NCI-H146 treated with DMSO at 0.1 percent for 48 hours (cell line): ENCODE measurements around the gene PKD2.
"Not testable (repeated sequence)": the region's sequence is repeated elsewhere in the genome, so short reads cannot be mapped to it uniquely, and the experiment has no call there.

ENCODE experiments used
- DNase-seq: peaks from one replicate; lab custom pipeline; 2025; ENCODE audit not compliant: unreplicated experiment; lab: John Stamatoyannopoulos, UW

Gene PKD2

DNA sequence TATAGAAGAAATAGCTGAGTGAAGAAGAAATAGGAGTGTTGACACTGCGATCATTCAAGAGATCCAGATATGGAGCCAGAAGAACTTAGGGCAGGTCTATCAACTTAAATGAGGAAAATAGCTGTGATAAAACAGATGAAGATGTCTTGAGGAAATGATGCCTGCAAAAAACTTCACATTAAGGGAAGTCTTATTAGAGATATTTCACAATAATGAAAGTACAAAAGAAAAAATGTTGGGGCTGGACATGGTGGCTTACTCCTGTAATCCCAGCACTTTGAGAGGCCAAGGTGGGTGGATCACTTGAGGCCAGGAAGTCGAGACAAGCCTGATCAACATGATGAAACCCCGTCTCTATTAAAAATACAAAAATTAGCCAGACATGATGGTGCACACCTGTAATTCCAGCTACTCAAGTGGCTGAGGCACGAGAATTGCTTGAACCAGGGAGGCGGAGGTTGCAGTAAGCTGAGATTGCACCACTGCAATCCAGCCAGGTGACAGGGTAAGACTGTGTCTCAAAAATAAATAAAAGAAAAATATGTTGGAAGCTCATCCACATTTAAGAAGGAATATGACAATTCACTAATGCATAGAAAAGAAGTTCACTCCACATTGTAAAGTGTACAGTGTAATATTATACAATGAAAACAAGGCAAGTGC lies 56.3 kb downstream of the PKD2 start:
- no peak for DNase-seq

DNA sequence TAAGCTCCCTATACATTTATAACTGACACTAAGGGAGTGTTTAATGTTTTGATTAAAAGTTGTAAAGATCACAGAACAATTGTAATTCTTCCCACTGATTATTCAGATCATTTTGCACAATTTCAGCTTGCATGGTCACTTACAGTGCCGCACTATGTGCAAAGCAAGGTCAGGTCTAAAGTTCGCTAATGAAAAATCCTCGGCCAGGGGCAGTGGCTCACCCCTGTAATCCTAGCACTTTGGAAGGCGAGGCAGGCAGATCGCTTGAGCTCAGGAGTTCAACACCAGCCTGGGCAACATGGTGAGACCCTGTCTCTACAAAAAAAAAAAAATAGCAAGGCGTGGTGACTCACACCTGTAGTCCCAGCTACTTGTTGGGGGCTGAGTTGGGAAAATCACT lies 57.0 kb downstream of the PKD2 start:
- no peak for DNase-seq

DNA sequence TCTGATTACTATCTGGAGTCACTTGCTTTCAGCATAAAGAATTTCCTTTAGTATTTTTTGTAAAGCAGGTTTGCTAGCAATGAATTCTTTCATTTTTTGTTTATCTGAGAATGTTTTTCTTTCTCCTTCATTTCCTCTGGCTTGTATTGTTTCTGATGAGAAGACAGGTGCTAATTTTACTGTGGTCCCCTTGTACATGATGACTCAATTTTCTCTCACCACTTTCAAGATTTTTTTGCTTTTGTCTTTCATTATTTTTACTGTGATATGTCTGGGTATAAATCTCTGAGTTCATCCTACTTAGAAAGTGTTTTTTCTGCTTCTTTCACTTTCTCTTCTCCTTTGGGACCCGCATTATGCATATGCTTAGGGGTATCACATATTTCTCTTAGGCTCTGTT lies 62.6 kb downstream of the PKD2 start:
- DNase-seq = no peak

DNA sequence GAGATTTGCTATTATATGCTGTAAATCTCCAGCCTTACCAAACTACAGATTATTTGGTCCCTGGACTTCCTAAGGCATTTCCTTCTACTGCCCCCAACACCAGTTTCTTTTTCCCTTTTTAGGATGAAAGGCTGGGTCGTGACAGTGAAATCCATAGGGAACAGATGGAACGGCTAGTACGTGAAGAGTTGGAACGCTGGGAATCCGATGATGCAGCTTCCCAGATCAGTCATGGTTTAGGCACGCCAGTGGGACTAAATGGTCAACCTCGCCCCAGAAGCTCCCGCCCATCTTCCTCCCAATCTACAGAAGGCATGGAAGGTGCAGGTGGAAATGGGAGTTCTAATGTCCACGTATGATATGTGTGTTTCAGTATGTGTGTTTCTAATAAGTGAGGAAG lies 67.9 kb downstream of the PKD2 start:
- DNase-seq = no peak

DNA sequence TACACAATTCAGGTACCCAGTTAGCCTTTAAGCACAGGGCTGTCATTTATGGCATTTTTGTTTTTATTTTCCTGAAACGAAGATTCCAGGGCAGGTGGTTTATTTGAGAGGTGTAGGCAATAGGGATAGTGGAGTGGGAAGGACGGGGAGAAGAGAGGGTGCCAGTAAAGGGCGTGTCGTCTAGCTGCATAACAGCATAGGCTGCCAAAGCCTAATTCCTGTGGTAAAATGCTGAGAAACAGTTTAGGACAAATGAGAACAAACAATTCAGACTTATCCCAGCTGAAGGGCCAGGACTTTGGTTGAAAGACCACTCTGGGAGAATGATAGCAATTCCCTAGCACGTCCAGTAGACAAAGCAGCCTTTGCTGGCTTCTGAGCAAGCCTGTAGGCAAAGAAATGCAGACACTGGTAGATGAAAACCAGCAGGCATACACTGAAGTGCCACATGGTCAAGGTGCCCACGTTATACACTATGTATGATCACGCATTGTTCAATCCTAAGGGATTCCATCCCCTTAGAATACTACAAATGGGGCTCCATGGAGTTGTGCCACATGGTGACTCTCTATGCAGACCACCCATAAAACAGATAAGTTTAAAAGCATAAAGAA lies 70.6 kb downstream of the PKD2 start:
- no peak for DNase-seq

DNA sequence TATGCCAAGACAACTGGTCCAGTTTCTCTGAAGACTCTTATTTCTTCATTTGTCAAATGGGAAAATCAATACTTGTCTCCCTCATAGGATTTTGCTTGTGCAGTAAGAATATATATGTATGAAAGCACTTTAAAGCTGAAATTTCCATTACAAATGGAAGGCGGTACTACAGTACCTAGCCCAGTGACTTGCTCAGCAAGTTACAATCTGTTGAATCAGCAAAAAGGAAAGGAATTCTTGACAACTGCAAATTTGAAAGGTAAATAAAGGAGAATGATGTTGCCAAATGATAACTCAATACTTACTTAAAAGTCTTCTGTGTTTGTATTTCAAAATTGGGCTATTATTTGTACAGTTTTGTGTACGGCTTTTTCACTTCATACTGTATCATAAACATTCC lies 71.1 kb downstream of the PKD2 start:
- no peak for DNase-seq

DNA sequence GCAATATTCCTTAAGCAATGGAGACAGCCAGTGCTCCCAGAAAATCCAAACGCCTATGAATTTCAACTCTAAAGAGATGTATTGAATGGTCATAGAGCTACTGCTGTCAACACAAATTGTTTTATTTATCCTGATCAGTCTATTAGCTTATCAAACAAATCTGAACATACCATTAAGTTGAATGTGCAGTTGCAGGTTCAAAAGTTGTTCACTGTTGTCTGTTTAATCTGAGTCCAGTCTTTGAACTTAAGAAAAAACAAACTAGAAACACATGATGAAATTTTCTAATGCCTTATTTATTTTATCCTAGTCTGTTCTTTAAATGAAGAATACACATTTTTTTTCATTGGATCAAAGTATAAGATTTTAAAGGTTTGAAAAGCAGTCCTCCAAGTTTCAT lies 73.2 kb downstream of the PKD2 start:
- no peak for DNase-seq

DNA sequence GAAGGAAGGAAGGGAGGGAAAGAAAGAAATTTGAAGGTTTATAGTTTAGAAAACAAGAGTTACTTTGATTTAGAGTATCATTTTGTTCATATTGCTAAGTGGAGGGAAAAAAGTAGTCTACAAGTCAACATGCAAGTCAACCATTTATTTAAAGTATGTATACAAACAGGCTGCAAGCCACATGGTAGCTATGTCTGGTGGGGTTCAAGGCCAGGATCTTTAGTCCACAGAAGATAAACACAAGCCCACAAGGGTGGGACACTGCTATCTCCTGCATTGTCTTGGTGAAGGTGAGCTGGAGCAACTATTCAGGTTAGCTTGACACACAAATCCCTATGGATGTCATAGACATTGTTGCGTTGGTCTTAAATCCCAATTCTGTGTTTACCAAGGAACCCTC lies 79.6 kb downstream of the PKD2 start:
- no peak for DNase-seq

DNA sequence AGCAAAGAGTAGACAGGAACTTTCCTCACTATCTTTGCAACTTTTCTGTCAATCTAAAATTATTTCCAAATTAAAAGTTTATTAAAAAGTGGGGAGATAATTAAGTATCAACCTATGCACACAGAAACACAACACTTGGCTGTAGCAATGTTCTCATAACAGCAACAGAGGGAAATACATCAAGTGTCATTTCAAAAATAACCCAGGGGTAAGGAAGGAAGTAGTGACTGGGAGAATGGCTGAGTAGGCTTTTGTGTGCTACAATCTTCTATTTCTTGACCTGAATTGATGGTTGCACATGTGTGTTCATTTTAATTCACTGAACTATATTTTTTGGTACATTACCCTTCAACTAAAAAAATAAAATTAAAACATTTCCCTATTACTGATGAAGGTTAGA lies 83.5 kb downstream of the PKD2 start:
- DNase-seq = no peak

DNA sequence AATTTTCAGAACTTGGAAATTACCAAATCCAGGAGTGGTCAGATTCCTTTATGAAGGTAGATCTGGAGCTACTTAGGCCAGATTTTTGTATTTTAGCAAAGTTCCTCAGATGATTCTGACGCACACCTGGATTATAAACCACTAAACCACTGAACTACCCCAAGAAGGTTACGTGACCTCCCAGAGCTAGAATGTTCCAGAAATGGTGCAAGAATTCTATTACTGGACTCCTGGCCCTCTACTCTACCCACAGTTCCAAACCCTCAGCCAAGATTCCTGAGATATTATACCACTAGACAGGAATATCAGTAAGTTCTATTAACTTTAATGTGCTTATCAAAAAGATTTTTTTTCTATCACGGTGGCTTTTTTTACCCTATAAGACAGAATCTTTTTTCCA lies 83.9 kb downstream of the PKD2 start:
- no peak for DNase-seq

DNA sequence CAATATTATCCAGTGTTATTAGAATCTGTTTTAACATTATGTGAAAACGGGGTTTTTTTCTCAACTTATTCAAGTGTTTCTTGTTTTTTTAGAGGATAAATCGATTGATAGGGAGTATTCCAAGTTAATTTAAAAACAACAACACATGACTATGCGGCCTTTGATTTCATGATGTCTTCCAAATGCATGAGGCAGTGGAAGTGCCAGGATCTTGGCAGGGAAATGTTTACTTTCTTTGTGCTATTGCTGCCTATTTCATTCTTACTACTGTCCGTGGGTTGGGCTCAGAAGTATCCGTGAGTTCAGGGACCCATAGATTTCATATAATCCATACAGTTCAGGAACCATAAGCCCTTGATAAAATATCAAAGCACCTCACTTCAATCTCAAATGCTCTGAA lies 86.4 kb downstream of the PKD2 start:
- no peak for DNase-seq

DNA sequence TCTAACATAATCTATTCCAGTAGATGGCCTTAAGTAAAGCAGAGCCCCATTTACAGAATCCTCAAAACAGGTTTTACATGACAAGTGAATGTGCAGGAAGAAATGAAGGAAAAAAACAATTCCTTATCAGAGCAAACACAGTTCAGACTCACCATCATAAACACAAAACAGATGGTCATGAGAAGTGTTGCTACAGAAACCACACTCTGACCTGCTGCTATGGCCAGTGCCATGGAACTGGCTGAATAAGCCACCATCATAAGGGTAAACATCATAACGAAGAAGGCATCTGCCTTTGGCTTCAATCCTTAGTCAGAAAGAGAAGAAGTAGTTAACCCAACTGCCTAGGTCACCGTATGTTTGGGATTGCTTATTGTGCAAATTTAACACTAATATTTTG lies 89.9 kb downstream of the PKD2 start:
- no peak for DNase-seq

DNA sequence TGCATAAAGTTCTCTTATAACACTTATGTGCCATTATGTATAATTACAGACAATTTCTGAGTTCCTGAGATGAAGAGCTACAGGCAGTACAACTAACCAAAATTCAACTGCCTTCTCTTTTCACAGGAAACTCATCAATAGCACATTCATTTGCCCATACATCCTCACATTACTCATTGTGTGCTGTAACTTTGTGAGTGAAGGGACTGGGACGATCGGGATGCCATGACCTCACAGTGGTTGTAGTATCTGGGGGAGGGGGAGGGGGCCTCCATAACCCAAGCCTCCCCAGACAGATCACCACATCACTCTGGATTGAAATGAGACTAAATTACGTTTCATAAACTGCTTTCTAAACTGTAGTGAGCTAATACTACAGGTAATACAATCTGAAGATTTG lies 90.3 kb downstream of the PKD2 start:
- DNase-seq = no peak

DNA sequence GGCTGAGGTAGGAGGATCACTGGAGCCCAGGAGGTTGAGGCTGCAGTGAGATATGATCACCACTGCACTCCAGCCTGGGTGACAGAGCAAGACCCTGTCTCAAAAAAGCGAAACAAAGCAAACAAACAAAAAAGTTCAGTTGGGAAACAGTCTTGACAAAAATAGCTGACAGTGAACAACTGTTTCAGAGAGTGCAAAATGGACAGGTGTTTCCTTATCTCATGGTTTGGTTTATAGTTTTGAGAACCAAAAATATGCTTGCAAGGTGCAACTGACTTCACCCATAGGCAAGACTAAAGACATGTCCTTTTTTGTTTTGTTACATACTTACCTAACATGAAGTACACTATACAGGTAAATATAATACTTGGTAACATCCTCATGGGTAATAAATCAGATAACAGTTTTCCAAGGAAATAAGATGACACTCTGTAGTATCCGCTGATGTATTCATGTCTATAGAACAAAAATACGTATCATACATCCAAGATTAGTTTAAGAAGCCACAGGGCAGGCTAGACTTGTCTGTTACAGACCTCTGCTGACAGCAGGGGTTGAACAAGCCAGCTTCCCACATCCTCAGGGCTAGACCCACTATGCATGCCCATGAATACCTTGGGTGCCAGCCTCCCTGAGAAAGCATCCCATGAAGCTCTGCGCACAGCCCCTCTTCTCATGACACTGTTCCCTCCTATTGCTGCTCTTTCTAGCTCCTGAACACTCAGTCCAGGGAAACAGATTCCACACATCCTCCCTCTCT lies 91.7 kb downstream of the PKD2 start:
- no peak for DNase-seq

DNA sequence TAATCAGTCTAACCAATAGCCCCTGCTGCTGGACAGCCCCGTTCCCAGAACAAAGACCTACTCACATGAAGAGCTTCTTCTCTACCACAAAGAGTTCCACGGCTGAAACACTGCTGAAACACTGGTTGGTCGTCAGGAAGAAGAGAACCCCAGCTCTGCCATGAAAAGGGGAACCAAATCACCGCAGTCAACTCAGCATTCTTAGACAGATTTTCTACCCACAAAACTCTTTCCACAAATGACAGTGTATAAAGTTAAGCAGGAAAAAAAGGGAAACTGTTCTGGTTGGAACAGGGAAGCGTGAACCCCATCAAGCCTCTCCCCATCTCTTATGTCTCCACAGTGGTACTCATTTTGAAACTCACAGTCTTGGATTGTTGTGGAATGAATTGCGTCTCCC lies 93.7 kb downstream of the PKD2 start:
- DNase-seq = no peak

DNA sequence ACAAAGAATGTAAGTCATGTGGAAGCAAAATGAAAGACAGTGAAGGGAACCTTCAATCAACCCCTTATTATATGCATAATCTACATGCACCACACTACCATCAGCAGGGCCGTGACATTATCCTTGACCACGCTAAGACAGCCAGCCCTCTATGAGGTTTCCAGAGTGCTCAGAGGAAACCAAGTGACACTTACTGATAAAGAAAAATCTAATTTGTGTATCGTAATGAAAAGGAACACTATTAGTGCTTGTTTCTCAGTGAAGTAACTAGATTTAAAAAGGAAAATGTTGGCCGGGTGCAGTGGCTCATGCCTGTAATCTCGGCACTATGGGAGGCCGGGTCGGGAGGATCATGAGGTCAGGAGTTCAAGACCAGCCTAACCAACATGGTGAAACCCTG lies 94.6 kb downstream of the PKD2 start:
- DNase-seq = no peak

DNA sequence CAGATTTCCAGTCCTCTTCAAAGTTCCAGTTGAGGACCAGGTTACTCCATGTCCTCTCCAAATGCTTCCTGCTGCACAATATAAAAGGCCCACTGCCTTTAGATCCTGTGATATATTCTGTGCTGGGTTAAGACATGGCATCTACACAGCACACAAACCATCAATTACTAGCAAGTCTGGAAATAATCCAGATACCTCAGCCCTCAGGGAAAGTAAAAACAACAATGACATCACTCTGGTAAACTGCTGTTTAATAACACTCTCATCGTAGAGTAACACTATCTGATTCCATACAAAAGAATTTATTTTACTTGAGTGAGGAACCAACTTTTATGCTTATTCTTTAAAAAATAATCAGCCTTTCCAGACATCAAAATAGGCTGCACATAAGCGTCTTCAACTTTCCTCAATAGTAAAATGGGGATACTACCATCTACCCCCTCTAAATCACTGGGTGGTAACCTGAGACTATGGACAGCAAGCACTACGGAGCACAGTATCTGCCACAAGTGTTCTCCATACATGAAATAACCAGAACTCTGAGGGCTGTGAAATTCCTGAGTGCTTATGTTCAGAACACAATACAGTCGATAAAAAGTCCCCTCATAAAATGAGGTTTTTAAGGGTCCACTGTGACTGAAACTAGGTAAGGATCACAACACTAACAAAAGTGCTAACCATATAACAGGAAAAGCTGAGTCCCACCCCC lies 97.6 kb downstream of the PKD2 start:
- no peak for DNase-seq

DNA sequence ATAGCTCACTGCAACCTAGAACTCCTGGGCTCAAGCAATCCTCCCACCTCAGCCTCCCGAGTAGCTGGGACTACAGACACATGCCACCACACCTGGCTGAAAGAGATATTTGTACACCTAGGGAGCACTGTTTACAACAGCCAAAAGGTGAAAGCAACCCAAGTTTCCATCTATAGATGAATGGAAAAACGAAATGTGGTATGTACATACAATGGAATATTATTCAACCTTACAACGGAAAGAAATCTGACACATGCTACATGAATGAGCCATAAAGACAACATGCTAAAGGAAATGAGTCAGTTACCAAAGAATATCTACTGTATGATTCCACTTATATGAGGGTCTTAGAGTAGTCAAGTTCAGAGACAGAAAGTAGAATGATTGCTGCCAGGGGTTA lies 98.8 kb downstream of the PKD2 start:
- DNase-seq = no peak

DNA sequence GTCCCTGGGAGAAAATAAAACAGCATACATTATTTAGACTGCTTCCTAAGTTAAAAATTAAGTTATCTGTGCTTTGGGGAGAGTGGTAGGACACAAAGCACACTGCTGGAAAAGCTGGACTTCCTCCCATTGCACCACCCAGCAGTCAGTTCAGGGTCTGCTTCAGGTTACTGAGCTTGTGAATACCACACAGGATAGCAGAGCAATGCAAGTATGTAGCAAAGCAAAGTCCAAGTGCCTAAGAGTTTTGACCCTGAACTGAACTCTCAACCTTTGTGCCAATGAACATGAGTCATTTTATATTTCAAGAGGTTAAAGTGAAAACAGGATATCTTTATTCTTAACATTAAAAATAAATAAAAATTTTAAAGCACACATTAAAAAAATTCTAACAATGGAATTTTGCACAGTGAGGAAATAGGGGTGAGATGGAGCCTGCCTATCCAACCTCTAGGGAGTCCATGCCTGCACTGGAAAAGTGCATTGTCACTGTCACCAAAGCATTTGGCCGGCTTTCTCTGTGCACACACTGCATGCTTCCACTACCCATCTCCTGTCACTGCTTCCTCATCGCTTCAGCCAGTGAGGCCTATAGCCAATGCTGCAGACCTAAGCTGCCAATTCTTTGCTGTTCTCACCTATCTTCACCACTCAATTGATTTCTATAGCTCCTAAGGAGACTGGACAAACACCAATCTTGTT lies 100.1 kb downstream of the PKD2 start:
- DNase-seq = no peak

DNA sequence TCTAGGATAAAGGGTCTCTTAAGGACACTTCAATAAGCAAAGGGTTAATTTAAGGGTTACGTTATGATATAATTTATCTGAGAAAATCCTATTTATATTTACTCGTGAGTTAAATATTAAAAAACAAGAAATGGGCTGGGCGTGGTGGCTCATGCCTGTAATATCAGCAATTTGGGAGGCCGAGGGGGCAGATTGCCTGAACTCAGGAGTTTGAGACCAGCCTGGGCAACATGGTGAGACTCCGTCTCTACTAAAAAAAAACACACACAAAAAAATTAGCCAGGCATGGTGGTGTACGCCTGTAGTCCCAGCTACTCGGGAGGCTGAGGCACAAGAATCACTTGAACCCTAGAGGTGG lies 100.7 kb downstream of the PKD2 start:
- not testable (repeated sequence) for DNase-seq

DNA sequence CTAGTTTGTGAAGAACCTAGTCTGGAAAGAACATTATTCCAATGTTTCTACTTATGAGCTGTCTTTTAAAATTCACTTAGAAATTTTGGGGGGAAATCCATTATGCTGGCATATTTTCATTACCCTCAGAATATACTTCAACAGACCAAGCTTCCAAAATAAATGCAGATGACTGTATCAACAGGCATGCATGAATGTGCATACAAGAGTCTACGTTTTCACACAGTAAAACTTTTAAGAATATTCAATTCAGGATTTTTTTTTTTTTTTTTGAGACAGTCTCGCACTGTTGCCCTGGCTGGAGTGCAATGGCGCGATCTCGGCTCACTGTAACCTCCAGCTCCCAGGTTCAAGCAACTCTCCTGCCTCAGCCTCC lies 101.3 kb downstream of the PKD2 start:
- no peak for DNase-seq
